GM12875 (cell line): ENCODE measurements around the gene LENG9.
A peak's percentile ranks its signal among the peaks of the same experiment; 100 is the strongest.

ENCODE experiments used
- H3K4me3 ChIP-seq: one replicate; pipeline ENCODE4 v1.5.1; 2011; ENCODE audit warnings: low read depth, low read length, control low read depth
- TF ChIP-seq, protein P1 (sequence below): IDR thresholded peaks from 2 replicates; pipeline ENCODE4 v1.5.1; 2011; ENCODE audit warnings: low read depth, mild to moderate bottlenecking, control low read depth, inconsistent platforms, low read length, moderate library complexity, borderline replicate concordance; ENCODE audit not compliant: insufficient read depth

Gene LENG9

DNA sequence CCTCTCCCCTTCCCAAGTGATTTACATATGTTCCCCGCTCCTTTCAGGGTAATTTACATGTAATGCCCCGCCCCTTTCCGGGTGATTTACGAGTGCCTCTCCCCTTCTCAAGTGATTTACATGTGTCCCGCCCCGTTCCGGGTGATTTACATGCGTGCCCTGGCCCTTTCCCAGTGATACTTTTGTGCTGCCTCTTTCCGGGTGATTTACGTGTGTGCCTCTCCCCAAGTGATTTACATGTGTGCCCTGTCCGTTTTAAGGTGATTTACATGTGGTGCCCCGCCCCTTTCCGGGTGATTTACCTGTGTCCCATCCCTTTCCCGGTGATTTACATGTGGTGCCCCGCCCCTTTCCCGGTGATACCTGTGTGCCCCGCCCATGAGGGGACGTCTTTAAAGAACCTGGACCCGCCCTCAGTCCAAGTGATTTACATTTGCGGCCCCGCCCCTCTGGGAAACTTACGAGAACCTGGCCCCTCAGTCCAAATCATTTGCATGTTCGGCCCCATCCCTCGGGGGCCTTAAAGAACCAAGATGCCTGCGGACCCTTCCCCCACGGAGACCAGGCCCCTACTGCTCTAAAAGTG lies 559 bp upstream of the LENG9 start:
- peak overlapping the region; percentile 68 for H3K4me3 ChIP-seq
- TF ChIP-seq, protein P1, sequence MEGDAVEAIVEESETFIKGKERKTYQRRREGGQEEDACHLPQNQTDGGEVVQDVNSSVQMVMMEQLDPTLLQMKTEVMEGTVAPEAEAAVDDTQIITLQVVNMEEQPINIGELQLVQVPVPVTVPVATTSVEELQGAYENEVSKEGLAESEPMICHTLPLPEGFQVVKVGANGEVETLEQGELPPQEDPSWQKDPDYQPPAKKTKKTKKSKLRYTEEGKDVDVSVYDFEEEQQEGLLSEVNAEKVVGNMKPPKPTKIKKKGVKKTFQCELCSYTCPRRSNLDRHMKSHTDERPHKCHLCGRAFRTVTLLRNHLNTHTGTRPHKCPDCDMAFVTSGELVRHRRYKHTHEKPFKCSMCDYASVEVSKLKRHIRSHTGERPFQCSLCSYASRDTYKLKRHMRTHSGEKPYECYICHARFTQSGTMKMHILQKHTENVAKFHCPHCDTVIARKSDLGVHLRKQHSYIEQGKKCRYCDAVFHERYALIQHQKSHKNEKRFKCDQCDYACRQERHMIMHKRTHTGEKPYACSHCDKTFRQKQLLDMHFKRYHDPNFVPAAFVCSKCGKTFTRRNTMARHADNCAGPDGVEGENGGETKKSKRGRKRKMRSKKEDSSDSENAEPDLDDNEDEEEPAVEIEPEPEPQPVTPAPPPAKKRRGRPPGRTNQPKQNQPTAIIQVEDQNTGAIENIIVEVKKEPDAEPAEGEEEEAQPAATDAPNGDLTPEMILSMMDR: no peak

DNA sequence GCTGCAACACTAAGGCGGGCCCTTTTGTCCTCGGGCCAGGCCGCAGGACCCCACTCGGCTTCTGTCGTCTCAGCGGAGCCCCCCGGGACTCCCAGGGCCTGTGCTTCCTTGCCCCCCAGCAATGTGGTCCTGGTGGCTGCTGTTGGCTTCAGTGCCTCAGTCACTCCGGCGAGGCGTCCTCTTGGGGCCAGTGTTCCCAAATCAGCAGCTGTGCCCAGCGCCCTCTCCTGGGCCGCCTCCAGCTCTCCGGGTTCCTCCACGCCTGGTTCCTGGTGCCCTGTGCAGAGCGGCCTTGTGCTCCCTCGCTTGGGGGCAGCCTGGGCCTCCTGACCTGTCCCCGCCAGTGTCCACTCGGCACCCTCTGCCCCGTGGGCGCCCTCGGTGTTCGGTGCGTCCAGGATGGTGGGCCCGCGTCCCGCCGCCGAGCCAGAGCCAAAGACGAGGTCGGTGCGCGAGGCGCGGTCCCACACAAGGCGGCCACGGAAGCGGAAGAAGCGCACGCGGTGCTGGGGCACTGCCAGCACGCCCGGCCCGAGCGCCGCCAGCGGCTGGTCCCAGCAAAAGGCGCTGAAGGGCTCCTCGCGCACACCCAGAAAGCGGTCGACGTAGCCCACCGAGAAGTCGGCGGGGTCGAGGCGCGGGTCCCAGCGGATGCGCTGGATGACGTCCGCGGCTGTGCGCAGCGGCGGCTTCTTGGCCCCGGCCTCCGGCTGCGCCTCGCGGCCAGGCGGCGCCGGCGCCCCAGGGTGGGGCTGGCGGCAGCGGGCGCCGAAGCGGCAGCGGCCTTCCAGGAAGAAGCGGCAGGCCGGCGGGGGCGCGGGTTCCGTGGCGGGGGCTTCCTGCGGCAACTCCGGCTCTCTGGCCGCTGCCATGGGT lies 685 bp downstream of the LENG9 start:
- TF ChIP-seq, protein P1: 0 out of 2 replicates have a peak, but pooled peaks have one; percentile 21
- H3K4me3 ChIP-seq: peak overlapping the region; percentile 73

DNA sequence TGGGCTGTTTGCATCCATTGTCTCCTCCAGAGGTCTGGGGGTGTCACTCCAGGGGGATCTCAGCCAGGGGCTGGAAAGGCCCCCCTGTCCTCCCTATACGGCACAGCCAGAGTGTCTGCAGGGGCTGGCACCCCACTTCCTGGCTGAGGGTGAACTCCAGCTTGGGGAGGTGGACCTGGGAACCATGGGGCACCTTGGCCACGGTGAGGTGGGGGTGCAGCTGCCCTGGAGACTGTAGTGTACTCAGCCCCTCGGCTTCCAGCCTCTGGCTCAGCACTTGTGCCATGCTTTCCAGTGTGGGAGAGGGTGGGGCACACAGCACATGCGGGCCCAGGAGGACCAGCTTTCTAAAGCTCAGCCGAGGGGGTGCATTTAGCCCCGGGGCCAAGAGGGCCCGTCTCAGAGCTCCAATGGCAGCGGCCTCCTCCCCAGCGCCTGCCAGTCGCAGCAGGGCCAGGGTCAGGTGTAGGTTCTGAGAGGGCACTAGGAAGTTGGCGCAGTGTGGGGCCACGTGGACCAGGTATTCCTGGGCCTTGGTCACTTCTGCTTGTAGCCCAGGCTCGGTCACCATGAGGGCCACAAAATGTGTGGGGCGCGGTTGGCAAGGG lies 1.4 kb downstream of the LENG9 start:
- TF ChIP-seq, protein P1: no peak

DNA sequence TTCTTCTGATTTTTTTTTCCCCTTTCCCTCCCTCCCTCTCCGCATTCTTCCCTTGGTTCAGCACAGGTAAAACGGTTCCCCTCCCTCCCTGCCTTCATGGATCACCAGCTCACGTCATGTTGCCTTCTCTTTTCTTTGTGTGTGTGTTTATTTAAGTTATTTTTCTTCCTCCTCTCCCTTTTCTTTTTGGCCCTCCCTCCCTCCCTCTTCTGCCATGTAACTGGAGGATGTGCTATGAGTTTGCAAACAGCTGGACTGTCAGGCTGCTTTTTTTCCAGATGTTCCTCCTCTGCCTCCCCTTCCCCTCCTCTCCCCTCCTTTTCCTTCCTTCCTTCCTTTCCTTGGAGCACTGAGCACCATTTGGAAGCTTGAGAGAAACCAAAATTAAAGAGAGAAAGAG lies 2.0 kb downstream of the LENG9 start:
- TF ChIP-seq, protein P1: no peak
- no peak overlapping the region for H3K4me3 ChIP-seq

More for the DNA sequence above, 1.4 kb downstream of the LENG9 start:
- peak overlapping the region; percentile 73 for H3K4me3 ChIP-seq

DNA sequence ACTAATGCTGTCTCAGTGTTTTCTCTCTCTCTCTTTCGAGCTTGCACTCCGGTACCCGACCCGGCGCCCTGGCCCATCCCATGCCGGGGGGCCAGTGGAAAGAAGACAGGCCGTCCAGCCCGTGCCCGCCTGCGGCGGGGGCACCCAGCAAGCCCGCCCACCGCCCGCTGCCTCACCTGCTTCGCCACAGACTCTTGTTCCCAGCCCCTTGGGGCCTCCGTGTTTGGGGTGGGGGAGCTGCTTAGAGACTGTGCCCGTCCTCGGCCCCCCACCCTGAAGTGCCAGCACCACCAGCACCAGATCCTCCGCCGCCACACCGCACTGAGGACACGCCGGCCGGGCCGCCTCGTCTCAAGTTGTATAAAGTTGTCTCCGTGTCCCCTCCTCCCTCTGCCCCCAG lies 2.4 kb downstream of the LENG9 start:
- no peak overlapping the region for H3K4me3 ChIP-seq

DNA sequence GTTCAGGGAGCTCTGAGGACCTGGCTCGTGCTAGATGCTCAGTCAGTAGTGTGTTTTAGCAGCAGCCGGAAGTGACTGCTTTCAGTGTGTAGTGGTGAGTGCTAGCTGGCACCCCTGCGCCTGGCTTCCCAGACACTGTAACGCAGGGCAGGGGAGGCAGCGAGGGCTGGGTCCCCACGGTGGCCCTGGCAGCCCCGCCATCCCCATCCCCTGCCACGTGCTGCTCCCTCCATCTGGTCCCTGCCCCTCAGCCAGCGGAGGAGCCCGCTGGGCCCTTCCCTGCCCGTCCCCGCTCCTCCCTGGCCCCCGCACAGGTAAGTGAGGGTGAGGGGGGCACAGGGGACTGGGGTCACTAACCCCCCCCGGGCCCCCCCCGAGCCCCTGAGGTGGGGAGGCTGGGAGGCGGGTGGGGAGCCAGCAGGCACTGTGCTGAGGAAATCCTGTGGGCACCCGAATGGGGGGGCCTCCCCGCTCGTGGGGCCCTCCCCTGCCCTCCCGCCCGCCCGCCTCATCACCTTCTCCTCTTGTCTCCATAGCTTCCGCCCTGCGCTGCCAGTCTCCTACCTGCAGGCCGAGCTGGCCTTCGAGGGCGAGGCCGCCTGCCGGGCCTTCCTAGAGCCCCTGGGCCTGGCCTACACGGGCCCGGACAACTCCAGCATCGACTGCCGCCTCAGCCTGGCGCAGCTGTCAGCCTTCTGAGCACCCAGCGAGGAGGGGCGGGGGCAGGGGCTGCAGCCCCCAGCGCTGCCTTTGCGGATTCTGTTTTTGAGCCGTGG lies 3.2 kb downstream of the LENG9 start:
- H3K4me3 ChIP-seq: no peak overlapping the region
- TF ChIP-seq, protein P1: no peak

More for the DNA sequence above, 2.4 kb downstream of the LENG9 start:
- TF ChIP-seq, protein P1: no peak
